IMR-90 (cell line): ENCODE results near the gene DNAI2. TPM values are rescaled to one million over a fixed set of nuclear protein-coding genes. Genes with fewer than 3 reads are reported as not detected.
"Not testable (repeated sequence)": the region's sequence is repeated elsewhere in the genome, so short reads cannot be mapped to it uniquely, and the experiment has no call there.

Experiments
- ATAC-seq: fragments of 200-7000 bp; cut with Tn5 transposase; 2 replicates; pipeline ENCODE4 v1.9.1; 2020; ENCODE audit warnings: low read depth, mild to moderate bottlenecking, moderate library complexity
- BruUV-seq: library from RNA; stranded (reverse); fragments of 400-500 nt; replicated peaks from 2 replicates; lab custom pipeline; 2021; lab: Mats Ljungman, UMichigan
- CTCF ChIA-PET: fragments of 300-600 bp; formaldehyde crosslinking; extraction: SDS; loops from one replicate; lab custom pipeline; 2021; ENCODE audit warnings: antibody characterized with exemption; lab: Yijun Ruan, JAX
- POLR2A ChIA-PET: fragments of 300-600 bp; sonication (Branson Sonifier 250); formaldehyde crosslinking; loops from one replicate; lab custom pipeline; 2022; ENCODE audit warnings: antibody characterized with exemption; ENCODE audit not compliant: unreplicated experiment; lab: Charles Lee
- DNase-seq: peaks from one replicate; pipeline ENCODE4 v3.0.0; 2013
- H2AFZ ChIP-seq: replicated peaks from 2 replicates; pipeline ENCODE3; 2013; ENCODE audit warnings: low read length, mild to moderate bottlenecking; ENCODE audit not compliant: poor library complexity
- H2AK5ac ChIP-seq: 2 replicates; pipeline ENCODE4 v1.6.1; 2013; ENCODE audit warnings: low read depth, low read length, inconsistent platforms
- H2AK9ac ChIP-seq: replicated peaks from 2 replicates; pipeline ENCODE3; 2013; ENCODE audit warnings: mild to moderate bottlenecking, low read depth, low read length, moderate library complexity; ENCODE audit not compliant: poor library complexity
- H2BK120ac ChIP-seq: 2 replicates; pipeline ENCODE4 v1.6.1; 2013; ENCODE audit warnings: low read depth, low read length, inconsistent platforms
- H2BK15ac ChIP-seq: 3 replicates; pipeline ENCODE4 v1.6.1; 2013; ENCODE audit warnings: low read depth, low read length, inconsistent platforms
- H2BK20ac ChIP-seq: 2 replicates; pipeline ENCODE4 v1.6.1; 2013; ENCODE audit warnings: low read depth, mild to moderate bottlenecking, inconsistent platforms, low read length, moderate library complexity
- H2BK5ac ChIP-seq: 2 replicates; pipeline ENCODE4 v1.6.1; 2013; ENCODE audit warnings: mild to moderate bottlenecking, low read depth, low read length, inconsistent platforms; ENCODE audit not compliant: poor library complexity, severe bottlenecking
- H3K14ac ChIP-seq: replicated peaks from 2 replicates; pipeline ENCODE4 v1.6.1; 2013; ENCODE audit warnings: low read depth, low read length, inconsistent platforms
- H3K18ac ChIP-seq: 2 replicates; pipeline ENCODE4 v1.6.1; 2013; ENCODE audit warnings: low read depth, low read length, control low read depth
- H3K23ac ChIP-seq: 2 replicates; pipeline ENCODE4 v1.6.1; 2013; ENCODE audit warnings: low read depth, low read length, inconsistent platforms
- H3K27ac ChIP-seq: 2 replicates; pipeline ENCODE4 v1.5.1; 2013; ENCODE audit warnings: mild to moderate bottlenecking, control low read depth, low read length; ENCODE audit not compliant: insufficient read depth
- H3K27me3 ChIP-seq: 2 replicates; pipeline ENCODE4 v1.6.1; 2013; ENCODE audit warnings: low read length; ENCODE audit not compliant: control insufficient read depth, insufficient read depth
- H3K36me3 ChIP-seq: 2 replicates; pipeline ENCODE4 v1.6.1; 2013; ENCODE audit warnings: low read length, mixed read lengths; ENCODE audit not compliant: control insufficient read depth, insufficient read depth
- H3K4ac ChIP-seq: 2 replicates; pipeline ENCODE4 v1.6.1; 2013; ENCODE audit warnings: low read depth, low read length, inconsistent platforms
- H3K4me1 ChIP-seq: 2 replicates; pipeline ENCODE4 v1.6.1; 2013; ENCODE audit warnings: low read length, mixed read lengths; ENCODE audit not compliant: control insufficient read depth, insufficient read depth
- H3K4me2 ChIP-seq: 2 replicates; pipeline ENCODE4 v1.6.1; 2013; ENCODE audit warnings: low read depth, mild to moderate bottlenecking, control low read depth, low read length, moderate library complexity
- H3K4me3 ChIP-seq: 2 replicates; pipeline ENCODE4 v1.5.1; 2013; ENCODE audit warnings: low read depth, mild to moderate bottlenecking, control low read depth, low read length, moderate library complexity; ENCODE audit not compliant: insufficient read depth
- H3K56ac ChIP-seq: 2 replicates; pipeline ENCODE4 v1.6.1; 2013; ENCODE audit warnings: low read length, inconsistent platforms; ENCODE audit not compliant: insufficient read depth; ENCODE audit errors: extremely low read depth
- H3K79me1 ChIP-seq, 2 experiments: 2 replicates each; pipeline ENCODE4 v1.6.1; 2013; ENCODE audit warnings: low read length in 2 of 2, inconsistent platforms in 1 of 2, low read depth in 1 of 2
- H3K9ac ChIP-seq: 2 replicates; pipeline ENCODE4 v1.6.1; 2013; ENCODE audit warnings: low read depth, low read length, control low read depth
- H3K9me1 ChIP-seq: 2 replicates; pipeline ENCODE4 v1.6.1; 2013; ENCODE audit warnings: low read length, inconsistent platforms; ENCODE audit not compliant: insufficient read depth
- H3K9me3 ChIP-seq: 2 replicates; pipeline ENCODE4 v1.6.1; 2013; ENCODE audit warnings: low read length; ENCODE audit not compliant: control insufficient read depth, insufficient read depth
- H4K20me1 ChIP-seq: 2 replicates; pipeline ENCODE4 v1.6.1; 2013; ENCODE audit warnings: low read length, inconsistent platforms; ENCODE audit not compliant: insufficient read depth
- H4K5ac ChIP-seq: 2 replicates; pipeline ENCODE4 v1.6.1; 2013; ENCODE audit warnings: mild to moderate bottlenecking, low read depth, low read length, control low read depth
- H4K8ac ChIP-seq, 2 experiments: 2 replicates each; pipeline ENCODE4 v1.6.1; 2013; ENCODE audit warnings: low read depth in 2 of 2, low read length in 2 of 2, control low read depth in 1 of 2, inconsistent platforms in 1 of 2
- H4K91ac ChIP-seq: 2 replicates; pipeline ENCODE4 v1.6.1; 2013; ENCODE audit warnings: low read depth, low read length, inconsistent platforms; ENCODE audit not compliant: insufficient read depth
- WGBS, 2 experiments: methylation state at CpG; one replicate each; pipeline versions ENCODE4 v1.1.5 to v1.1.7; 2013; ENCODE audit warnings: missing lambda C conversion rate in 2 of 2; ENCODE audit not compliant: insufficient read length in 1 of 2; ENCODE audit errors: extremely low coverage in 2 of 2; 5-methylcytosine and 5-hydroxymethylcytosine counted together
- dilution Hi-C: fragments of 300-500 bp; cut with HindIII; formaldehyde crosslinking; loops from one replicate; pipeline ENCODE4 v1.14.3; 2018; ENCODE audit warnings: low sequenced_read_pairs; ENCODE audit not compliant: unreplicated experiment
- in situ Hi-C: fragments of 300-500 bp; cut with MboI; formaldehyde crosslinking; loops from 3 replicates; pipeline ENCODE4 v1.14.3; 2019; ENCODE audit warnings: low sequenced_read_pairs, inconsistent platforms, mixed read lengths
- intact Hi-C: fragments of 100-400 bp; cut with micrococcal nuclease; formaldehyde crosslinking; loops from 2 replicates; pipeline ENCODE4 v1.10.0; 2022
- polyA plus RNA-seq, 3 experiments: library from polyadenylated mRNA; depleted of rRNA; stranded (reverse); fragments of >200 nt; gene quantifications; 2 replicates each; pipeline ENCODE4 v1.2.3, GENCODE V29; 2012; ENCODE audit warnings: low replicate concordance in 1 of 3
- total RNA-seq: library from RNA; depleted of rRNA; stranded (reverse); fragments of >200 nt; gene quantifications from 2 replicates; pipeline ENCODE4 v1.2.3, GENCODE V29; 2012

The DNAI2 gene
- total and polyA plus RNA-seq, 2 of the 4 experiments (the other 2 are of a cell fraction) = not detected

DNA sequence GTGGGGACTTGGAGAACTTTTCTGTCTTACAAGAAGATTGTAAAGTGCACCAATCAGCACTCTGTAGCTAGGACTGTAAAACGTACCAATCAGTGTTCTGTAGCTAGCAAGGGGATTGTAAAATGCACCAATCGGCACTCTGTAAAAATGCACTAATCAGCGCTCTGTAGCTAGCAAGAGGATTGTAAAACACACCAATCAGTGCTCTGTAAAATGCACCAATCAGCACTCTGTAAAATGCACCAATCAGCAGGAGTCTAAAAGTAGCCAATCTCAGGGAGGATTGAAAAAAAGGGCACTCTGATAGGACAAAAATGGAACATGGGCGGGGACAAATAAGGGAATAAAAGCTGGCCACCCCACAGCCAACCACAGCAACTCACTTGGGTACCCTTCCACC, 7.0 kb upstream of the DNAI2 start:
- intact Hi-C loops, ATAC-seq, H3K18ac ChIP-seq, H4K5ac ChIP-seq, H2BK5ac ChIP-seq, H3K4me3 ChIP-seq, H3K27ac ChIP-seq, H3K9me1 ChIP-seq, H3K56ac ChIP-seq, BruUV-seq, H3K4me2 ChIP-seq, H3K4me1 ChIP-seq, H2AK5ac ChIP-seq, POLR2A ChIA-PET, H3K27me3 ChIP-seq, H3K14ac ChIP-seq, H2BK20ac ChIP-seq, DNase-seq, H3K9ac ChIP-seq, H2AFZ ChIP-seq, H3K4ac ChIP-seq, in situ Hi-C loops, H3K9me3 ChIP-seq, H4K8ac ChIP-seq, H4K20me1 ChIP-seq, H3K79me1 ChIP-seq, H2AK9ac ChIP-seq, H4K91ac ChIP-seq, dilution Hi-C loops, H3K23ac ChIP-seq, H3K36me3 ChIP-seq, H2BK120ac ChIP-seq, H2BK15ac ChIP-seq: not testable (repeated sequence)
- CTCF ChIA-PET = interaction anchor here (0.8 kb wide), 1 partner anchor 769 kb away, joined by 4 read pairs; no protein-coding TSS in a partner anchor
- no CpG with 5 or more reads among the region's 4 CpGs for WGBS, 2 experiments
